PFSK-1 (cell line): ENCODE results near the gene ZSCAN1.

Source experiments
- FOXP2 ChIP-seq: optimal IDR thresholded peaks from 2 replicates; pipeline ENCODE3; 2011; ENCODE audit warnings: borderline replicate concordance, control low read depth, inconsistent platforms; ENCODE audit not compliant: insufficient read depth; ENCODE audit errors: extremely low read length, extremely low read depth
- POLR2AphosphoS5 ChIP-seq: IDR thresholded peaks from 2 replicates; pipeline ENCODE4 v1.6.1; 2012; ENCODE audit warnings: low read depth, mild to moderate bottlenecking, control low read depth, low read length, moderate library complexity
- SIN3A ChIP-seq: IDR thresholded peaks from 2 replicates; pipeline ENCODE4 v1.6.1; 2012; ENCODE audit warnings: mild to moderate bottlenecking, low read length, moderate library complexity, borderline replicate concordance; ENCODE audit not compliant: insufficient read depth
- TAF1 ChIP-seq: IDR thresholded peaks from 2 replicates; pipeline ENCODE4 v1.6.1; 2012; ENCODE audit warnings: low read length, control low read depth, borderline replicate concordance; ENCODE audit not compliant: insufficient read depth
- TF ChIP-seq, protein P1 (sequence below), 2 experiments: IDR thresholded peaks; 2 replicates each; pipeline versions ENCODE4 v1.6.1 to v1.8.0; 2011 to 2012; ENCODE audit warnings: low read depth in 2 of 2, low read length in 2 of 2, control low read depth in 1 of 2, inconsistent platforms in 1 of 2, mild to moderate bottlenecking in 1 of 2, moderate library complexity in 1 of 2; ENCODE audit not compliant: insufficient read depth in 1 of 2

Gene ZSCAN1

DNA sequence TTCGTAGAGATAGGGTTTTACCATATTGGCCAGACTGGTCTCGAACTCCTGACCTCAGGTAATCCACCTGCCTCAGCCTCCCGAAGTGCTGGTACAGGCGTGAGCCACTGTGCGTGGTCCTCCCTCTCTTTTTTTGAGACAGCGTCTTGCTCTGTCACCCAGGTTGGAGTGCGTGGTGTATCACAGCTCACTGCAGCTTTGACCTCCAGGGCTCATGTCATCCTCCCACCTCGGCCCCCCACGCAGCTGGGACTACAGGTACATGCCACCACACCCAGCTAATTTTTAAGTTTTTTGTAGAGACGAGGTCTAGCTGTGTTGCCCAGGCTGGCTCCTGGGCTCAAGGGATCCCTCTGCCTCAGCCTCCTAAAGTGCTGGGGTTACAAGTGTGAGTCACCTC is 46.0 kb downstream of the ZSCAN1 start:
- no peak for TF ChIP-seq TAF1
- TF ChIP-seq, protein P1, sequence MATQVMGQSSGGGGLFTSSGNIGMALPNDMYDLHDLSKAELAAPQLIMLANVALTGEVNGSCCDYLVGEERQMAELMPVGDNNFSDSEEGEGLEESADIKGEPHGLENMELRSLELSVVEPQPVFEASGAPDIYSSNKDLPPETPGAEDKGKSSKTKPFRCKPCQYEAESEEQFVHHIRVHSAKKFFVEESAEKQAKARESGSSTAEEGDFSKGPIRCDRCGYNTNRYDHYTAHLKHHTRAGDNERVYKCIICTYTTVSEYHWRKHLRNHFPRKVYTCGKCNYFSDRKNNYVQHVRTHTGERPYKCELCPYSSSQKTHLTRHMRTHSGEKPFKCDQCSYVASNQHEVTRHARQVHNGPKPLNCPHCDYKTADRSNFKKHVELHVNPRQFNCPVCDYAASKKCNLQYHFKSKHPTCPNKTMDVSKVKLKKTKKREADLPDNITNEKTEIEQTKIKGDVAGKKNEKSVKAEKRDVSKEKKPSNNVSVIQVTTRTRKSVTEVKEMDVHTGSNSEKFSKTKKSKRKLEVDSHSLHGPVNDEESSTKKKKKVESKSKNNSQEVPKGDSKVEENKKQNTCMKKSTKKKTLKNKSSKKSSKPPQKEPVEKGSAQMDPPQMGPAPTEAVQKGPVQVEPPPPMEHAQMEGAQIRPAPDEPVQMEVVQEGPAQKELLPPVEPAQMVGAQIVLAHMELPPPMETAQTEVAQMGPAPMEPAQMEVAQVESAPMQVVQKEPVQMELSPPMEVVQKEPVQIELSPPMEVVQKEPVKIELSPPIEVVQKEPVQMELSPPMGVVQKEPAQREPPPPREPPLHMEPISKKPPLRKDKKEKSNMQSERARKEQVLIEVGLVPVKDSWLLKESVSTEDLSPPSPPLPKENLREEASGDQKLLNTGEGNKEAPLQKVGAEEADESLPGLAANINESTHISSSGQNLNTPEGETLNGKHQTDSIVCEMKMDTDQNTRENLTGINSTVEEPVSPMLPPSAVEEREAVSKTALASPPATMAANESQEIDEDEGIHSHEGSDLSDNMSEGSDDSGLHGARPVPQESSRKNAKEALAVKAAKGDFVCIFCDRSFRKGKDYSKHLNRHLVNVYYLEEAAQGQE (IDR thresholded peaks at IDR 0.05; ENCODE audit: insufficient read depth in 1 of 2, low read depth in 2 of 2, low read length in 2 of 2), result no peak
- no peak for TF ChIP-seq FOXP2
- TF ChIP-seq SIN3A, result no peak
- TF ChIP-seq POLR2AphosphoS5, result no peak

DNA sequence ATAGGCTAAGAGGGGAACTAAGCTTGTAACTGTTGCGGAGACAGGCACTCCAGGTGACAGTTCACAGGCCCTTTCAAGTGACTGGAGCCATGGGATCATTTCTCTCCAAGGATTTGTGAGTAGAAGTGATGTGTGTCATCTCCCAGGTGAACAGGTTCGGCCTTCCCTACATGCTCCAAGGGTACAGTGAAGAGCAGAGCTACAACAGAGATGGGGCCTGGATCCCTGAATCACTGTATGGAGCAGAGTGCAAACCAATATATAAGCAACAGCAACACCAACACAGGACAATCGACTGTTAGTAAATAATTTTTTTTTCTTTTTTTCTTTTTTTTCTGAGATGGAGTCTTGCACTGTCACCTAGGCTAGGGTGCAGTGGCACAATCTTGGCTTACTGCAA is 49.2 kb downstream of the ZSCAN1 start:
- TF ChIP-seq TAF1 (no peak), SIN3A (no peak), POLR2AphosphoS5 (no peak), FOXP2 (no peak)
- TF ChIP-seq, protein P1 (IDR thresholded peaks at IDR 0.05; ENCODE audit: insufficient read depth in 1 of 2, low read depth in 2 of 2, low read length in 2 of 2), result no peak

DNA sequence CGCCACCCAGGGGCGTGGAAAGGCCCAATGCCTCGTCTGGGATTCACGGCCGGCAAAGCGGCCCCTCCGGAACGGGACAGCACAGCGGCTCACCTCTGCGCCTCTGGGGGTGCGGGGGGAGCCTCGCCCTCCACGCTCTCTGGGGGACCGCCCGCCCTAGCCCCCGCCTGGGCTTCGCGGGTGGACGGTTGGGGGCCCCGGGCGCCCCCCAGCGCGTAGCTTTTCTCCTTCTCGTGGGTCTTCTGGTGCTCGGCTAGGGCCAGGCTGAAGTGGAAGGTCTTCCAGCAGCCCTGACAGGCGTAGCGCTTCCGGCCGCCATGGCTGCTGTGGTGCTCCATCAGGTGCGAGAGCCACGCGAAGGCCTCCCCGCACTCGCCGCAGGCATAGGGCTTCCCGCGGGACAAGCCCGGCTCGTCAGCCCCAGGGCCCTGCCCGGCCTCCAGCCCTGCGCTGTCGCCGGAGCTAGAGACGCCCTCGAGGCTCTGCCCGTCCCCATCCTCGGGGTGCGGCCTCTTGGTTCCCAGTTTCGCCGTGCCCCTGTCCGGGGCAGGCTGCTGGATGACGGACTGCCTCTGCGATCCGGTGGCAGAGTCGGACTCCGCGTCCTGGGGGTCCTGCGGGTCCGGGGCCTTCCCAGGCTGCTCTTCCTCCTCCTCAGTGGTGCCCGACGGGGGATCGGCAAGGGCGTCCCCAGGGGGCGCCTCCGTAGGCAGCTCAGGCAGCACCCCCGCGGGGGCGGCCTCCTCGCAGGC is 50.9 kb downstream of the ZSCAN1 start:
- TF ChIP-seq TAF1, result no peak
- TF ChIP-seq, protein P1 (IDR thresholded peaks at IDR 0.05; ENCODE audit: insufficient read depth in 1 of 2, low read depth in 2 of 2, low read length in 2 of 2), result no peak
- TF ChIP-seq POLR2AphosphoS5, result no peak
- no peak for TF ChIP-seq FOXP2
- no peak for TF ChIP-seq SIN3A

DNA sequence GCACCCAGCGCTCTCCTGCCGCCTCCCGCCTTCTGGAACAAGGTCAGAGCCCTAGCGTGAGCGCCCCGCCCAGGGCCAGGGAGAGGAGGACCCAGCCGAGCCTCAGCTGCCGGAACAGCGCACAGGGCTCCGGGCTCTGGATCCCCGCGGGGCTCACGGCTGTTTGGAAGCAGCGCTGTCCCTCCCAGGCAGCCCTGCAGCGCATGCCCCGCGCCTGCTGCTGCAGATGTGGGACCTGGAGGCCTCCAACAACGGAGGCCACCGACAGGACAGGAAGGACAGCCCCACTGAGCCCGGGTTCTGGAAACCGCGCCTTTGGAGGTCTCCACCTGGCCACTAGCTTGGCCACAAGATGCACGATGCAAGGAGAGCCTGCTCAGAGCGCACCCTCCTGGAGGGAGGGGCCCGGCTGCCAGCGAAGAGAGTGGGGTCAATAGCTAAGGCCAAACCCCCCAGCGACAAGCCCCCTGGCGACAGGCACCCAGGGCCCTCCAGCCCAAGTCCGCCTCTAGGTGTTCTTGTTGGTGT is 51.6 kb downstream of the ZSCAN1 start:
- TF ChIP-seq SIN3A, result no peak
- TF ChIP-seq FOXP2, result no peak
- no peak for TF ChIP-seq TAF1
- TF ChIP-seq, protein P1 (IDR thresholded peaks at IDR 0.05; ENCODE audit: insufficient read depth in 1 of 2, low read depth in 2 of 2, low read length in 2 of 2), result no peak
- TF ChIP-seq POLR2AphosphoS5, result no peak
